GM12878 (cell line): Measurements from ENCODE around the gene TEKT4. TPM values are rescaled to one million over a fixed set of nuclear protein-coding genes. Genes with fewer than 3 reads are reported as not detected.

ENCODE experiments used
- CEBPB ChIP-seq, 2 experiments: fragments of 150-350 bp in 1 of 2; IDR thresholded peaks; 2 replicates each; pipeline ENCODE4 v1.6.1; 2012 to 2014; ENCODE audit warnings: low read depth in 2 of 2, low read length in 2 of 2, borderline replicate concordance in 1 of 2, inconsistent platforms in 1 of 2
- FOXK2 ChIP-seq: fragments of 450-650 bp; IDR thresholded peaks from 2 replicates; pipeline ENCODE4 v1.6.1; 2017; ENCODE audit warnings: mild to moderate bottlenecking, moderate library complexity
- HDAC2 ChIP-seq: fragments of 200-600 bp; sonication (generic); IDR thresholded peaks from 2 replicates; pipeline ENCODE4 v1.6.1; 2017
- JUND ChIP-seq: IDR thresholded peaks from 2 replicates; pipeline ENCODE4 v1.6.1; 2012; ENCODE audit warnings: low read depth, mild to moderate bottlenecking, low read length, improper control_type of control experiment, moderate library complexity
- KAT2A ChIP-seq: conservative IDR thresholded peaks from 2 replicates; pipeline ENCODE4 v1.6.1; 2011; ENCODE audit warnings: low read depth, low read length; ENCODE audit not compliant: control insufficient read depth
- MAX ChIP-seq: IDR thresholded peaks from 2 replicates; pipeline ENCODE4 v1.6.1; 2012; ENCODE audit warnings: low read depth, low read length, improper control_type of control experiment
- MXI1 ChIP-seq: fragments of 150-350 bp; IDR thresholded peaks from 2 replicates; pipeline ENCODE4 v1.6.1; 2011; ENCODE audit warnings: low read depth, mild to moderate bottlenecking, inconsistent platforms, low read length, improper control_type of control experiment
- NFYB ChIP-seq: IDR thresholded peaks from 2 replicates; pipeline ENCODE4 v1.6.1; 2011; ENCODE audit warnings: low read depth, mild to moderate bottlenecking, low read length, improper control_type of control experiment, moderate library complexity; ENCODE audit not compliant: insufficient read depth
- NR2C2 ChIP-seq: IDR thresholded peaks from 2 replicates; pipeline ENCODE4 v1.6.1; 2011; ENCODE audit warnings: borderline replicate concordance, low read depth; ENCODE audit not compliant: control insufficient read depth, insufficient read length
- NRF1 ChIP-seq: conservative IDR thresholded peaks from 2 replicates; pipeline ENCODE4 v1.6.1; 2011; ENCODE audit warnings: mild to moderate bottlenecking, low read depth, low read length, improper control_type of control experiment
- PBX3 ChIP-seq: IDR thresholded peaks from 2 replicates; pipeline ENCODE4 v1.6.1; 2011; ENCODE audit warnings: mild to moderate bottlenecking, low read depth, low read length, moderate library complexity; ENCODE audit not compliant: insufficient replicate concordance
- RAD21 ChIP-seq: IDR thresholded peaks from 2 replicates; pipeline ENCODE4 v1.6.1; 2011; ENCODE audit warnings: mild to moderate bottlenecking, low read depth, low read length, moderate library complexity; ENCODE audit not compliant: insufficient read depth
- RB1 ChIP-seq: fragments of 450-650 bp; formaldehyde crosslinking; IDR thresholded peaks from 2 replicates; pipeline ENCODE4 v1.6.1; 2017; ENCODE audit warnings: mild to moderate bottlenecking, borderline replicate concordance
- SMAD5 ChIP-seq: IDR thresholded peaks from 2 replicates; pipeline ENCODE4 v1.6.1; 2016; ENCODE audit warnings: antibody characterized with exemption, low read depth
- SUPT20H ChIP-seq: IDR thresholded peaks from 2 replicates; pipeline ENCODE4 v1.6.1; 2011; ENCODE audit warnings: low read depth, mild to moderate bottlenecking, low read length, moderate library complexity, borderline replicate concordance; ENCODE audit not compliant: control insufficient read depth
- SUZ12 ChIP-seq: fragments of 200-600 bp; sonication (generic); IDR thresholded peaks from one replicate; pipeline ENCODE4 v1.6.1; 2018; ENCODE audit warnings: antibody characterized with exemption, mild to moderate bottlenecking; ENCODE audit not compliant: unreplicated experiment
- TAF1 ChIP-seq: IDR thresholded peaks from 2 replicates; pipeline ENCODE4 v1.6.1; 2011; ENCODE audit warnings: mild to moderate bottlenecking, low read depth, low read length, borderline replicate concordance
- TARDBP ChIP-seq: IDR thresholded peaks from 2 replicates; pipeline ENCODE4 v1.6.1; 2016; ENCODE audit warnings: borderline replicate concordance
- TCF7 ChIP-seq: IDR thresholded peaks from 2 replicates; pipeline ENCODE4 v1.6.1; 2014; ENCODE audit warnings: antibody characterized with exemption, borderline replicate concordance
- polyA plus RNA-seq, 11 experiments: library from polyadenylated mRNA; depleted of rRNA in 4 of 11; unstranded in 6 of 11; stranded (reverse) in 5 of 11; fragments of >200 nt; fragmentation: Nextera tagmentation in 4 of 11; fragmentation: Illumina TruSeq in 1 of 11; extraction: Ambion mirVana in 4 of 11; extraction: Trizol in 1 of 11; gene quantifications; 1 replicate in 1 of 11; 2 replicates in 10 of 11; pipeline versions ENCODE4 v1.2.1 to v1.2.3, GENCODE V29; 2011 to 2016; ENCODE audit warnings: inconsistent platforms in 2 of 11, missing spikeins in 2 of 11, low read depth in 1 of 11
- total RNA-seq, 4 experiments: library from RNA; depleted of rRNA in 3 of 4; stranded (reverse); fragments of >200 nt in 3 of 4; fragmentation: Illumina TruSeq in 1 of 4; extraction: Trizol in 1 of 4; gene quantifications; 2 replicates each; pipeline versions ENCODE4 v1.2.1 to v1.2.3, GENCODE V29; 2013 to 2021
- TF ChIP-seq, protein P1 (sequence below), 3 experiments: IDR thresholded peaks in 2 of 3; conservative IDR thresholded peaks in 1 of 3; 2 replicates each; pipeline ENCODE4 v1.5.1; 2011; ENCODE audit warnings: low read depth in 3 of 3, low read length in 3 of 3, mild to moderate bottlenecking in 3 of 3, control low read depth in 2 of 3, moderate library complexity in 2 of 3, inconsistent platforms in 1 of 3, mixed read lengths in 1 of 3; ENCODE audit not compliant: control insufficient read depth in 2 of 3, insufficient read depth in 1 of 3; ENCODE audit errors: extremely low read depth in 1 of 3
- TF ChIP-seq, protein P2 (sequence below): IDR thresholded peaks from 2 replicates; pipeline ENCODE4 v1.6.1; 2011; ENCODE audit warnings: low read depth, mild to moderate bottlenecking, low read length, moderate library complexity, borderline replicate concordance; ENCODE audit errors: extremely low read depth
- TF ChIP-seq, protein P3 (sequence below): fragments of 450-650 bp; IDR thresholded peaks from 2 replicates; pipeline ENCODE4 v1.6.1; 2014; ENCODE audit warnings: mild to moderate bottlenecking

Gene TEKT4
- total and polyA plus RNA-seq, 10 of the 15 experiments (the other 5 are each of a cell fraction or from before 2014, with no cell fraction given): 0.06 to 2.7 (median 0.30) TPM; not detected in 4

DNA sequence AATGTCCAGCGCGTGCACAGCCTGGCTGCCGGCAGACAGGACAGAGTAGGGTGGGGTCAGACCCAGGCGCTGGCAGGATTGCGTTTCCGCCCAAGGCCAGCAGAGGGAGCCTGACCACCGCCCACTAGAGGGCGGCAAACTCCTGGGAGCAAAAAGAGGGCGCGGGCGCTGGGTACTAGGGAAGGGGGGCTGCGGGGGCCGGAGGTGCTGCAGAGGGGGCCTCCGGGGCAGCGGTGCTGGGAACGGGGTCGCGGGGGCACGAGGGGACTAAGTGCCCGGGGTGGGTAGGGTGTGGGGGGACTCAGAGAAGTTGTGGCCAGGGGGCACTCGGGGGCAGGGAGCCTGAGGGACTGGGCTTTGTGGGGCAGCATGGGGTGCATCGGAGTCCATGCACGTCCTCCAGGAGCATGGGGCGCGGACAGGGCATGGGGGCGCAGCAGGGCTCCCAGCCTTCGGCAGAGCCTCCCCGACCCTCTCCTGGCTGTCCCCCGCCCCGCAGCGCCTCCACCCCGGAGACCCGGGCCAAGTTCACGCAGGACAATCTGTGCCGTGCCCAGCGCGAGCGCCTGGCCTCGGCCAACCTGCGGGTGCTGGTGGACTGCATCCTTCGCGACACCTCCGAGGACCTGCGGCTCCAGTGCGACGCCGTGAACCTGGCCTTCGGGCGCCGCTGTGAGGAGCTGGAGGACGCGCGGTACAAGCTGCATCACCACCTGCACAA is 3.2 kb downstream of the TEKT4 start (continued):
- TF ChIP-seq JUND (no peak), MAX (no peak), PBX3 (no peak), MXI1 (no peak), RAD21 (peak; percentile 70), SUZ12 (no peak), KAT2A (no peak), NR2C2 (no peak), RB1 (peak; percentile 44; the same call in 1 of the 2 replicates), TARDBP (no peak), FOXK2 (no peak), HDAC2 (no peak), SMAD5 (no peak), SUPT20H (no peak), TCF7 (no peak), NRF1 (no peak), NFYB (no peak), CEBPB (IDR thresholded peaks at IDR 0.05; ENCODE audit: borderline replicate concordance in 1 of 2, low read depth in 2 of 2, low read length in 2 of 2) (no peak), TAF1 (no peak)
- TF ChIP-seq, protein P1, sequence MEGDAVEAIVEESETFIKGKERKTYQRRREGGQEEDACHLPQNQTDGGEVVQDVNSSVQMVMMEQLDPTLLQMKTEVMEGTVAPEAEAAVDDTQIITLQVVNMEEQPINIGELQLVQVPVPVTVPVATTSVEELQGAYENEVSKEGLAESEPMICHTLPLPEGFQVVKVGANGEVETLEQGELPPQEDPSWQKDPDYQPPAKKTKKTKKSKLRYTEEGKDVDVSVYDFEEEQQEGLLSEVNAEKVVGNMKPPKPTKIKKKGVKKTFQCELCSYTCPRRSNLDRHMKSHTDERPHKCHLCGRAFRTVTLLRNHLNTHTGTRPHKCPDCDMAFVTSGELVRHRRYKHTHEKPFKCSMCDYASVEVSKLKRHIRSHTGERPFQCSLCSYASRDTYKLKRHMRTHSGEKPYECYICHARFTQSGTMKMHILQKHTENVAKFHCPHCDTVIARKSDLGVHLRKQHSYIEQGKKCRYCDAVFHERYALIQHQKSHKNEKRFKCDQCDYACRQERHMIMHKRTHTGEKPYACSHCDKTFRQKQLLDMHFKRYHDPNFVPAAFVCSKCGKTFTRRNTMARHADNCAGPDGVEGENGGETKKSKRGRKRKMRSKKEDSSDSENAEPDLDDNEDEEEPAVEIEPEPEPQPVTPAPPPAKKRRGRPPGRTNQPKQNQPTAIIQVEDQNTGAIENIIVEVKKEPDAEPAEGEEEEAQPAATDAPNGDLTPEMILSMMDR (IDR thresholded peaks at IDR 0.05 in 2 of 3, conservative IDR thresholded peaks at IDR 0.05 in 1 of 3; ENCODE audit: control insufficient read depth in 2 of 3, extremely low read depth in 1 of 3, insufficient read depth in 1 of 3, low read depth in 3 of 3, low read length in 3 of 3): peak; percentile 98 to 100 (median 100)
- TF ChIP-seq, protein P2, sequence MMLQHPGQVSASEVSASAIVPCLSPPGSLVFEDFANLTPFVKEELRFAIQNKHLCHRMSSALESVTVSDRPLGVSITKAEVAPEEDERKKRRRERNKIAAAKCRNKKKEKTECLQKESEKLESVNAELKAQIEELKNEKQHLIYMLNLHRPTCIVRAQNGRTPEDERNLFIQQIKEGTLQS: peak; percentile 59; the same call in 1 of the 2 replicates
- TF ChIP-seq, protein P3, sequence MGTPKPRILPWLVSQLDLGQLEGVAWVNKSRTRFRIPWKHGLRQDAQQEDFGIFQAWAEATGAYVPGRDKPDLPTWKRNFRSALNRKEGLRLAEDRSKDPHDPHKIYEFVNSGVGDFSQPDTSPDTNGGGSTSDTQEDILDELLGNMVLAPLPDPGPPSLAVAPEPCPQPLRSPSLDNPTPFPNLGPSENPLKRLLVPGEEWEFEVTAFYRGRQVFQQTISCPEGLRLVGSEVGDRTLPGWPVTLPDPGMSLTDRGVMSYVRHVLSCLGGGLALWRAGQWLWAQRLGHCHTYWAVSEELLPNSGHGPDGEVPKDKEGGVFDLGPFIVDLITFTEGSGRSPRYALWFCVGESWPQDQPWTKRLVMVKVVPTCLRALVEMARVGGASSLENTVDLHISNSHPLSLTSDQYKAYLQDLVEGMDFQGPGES: no peak
